H9 (cell line): ENCODE data around the gene GPC6. TPM values are rescaled to one million over a fixed set of nuclear protein-coding genes. Genes with fewer than 3 reads are reported as not detected.

Experiments used
- DNase-seq: peaks from one replicate; pipeline ENCODE4 v3.0.0-alpha.2; 2017
- H2AFZ ChIP-seq: one replicate; pipeline ENCODE4 v1.6.1; 2013; ENCODE audit warnings: mild to moderate bottlenecking, low read length, control low read depth, moderate library complexity
- H2AK5ac ChIP-seq: 2 replicates; pipeline ENCODE4 v1.6.1; 2013; ENCODE audit warnings: low read length, control low read depth, mixed read lengths; ENCODE audit not compliant: insufficient read length
- H2BK120ac ChIP-seq: one replicate; pipeline ENCODE4 v1.6.1; 2013; ENCODE audit warnings: low read depth, mild to moderate bottlenecking, low read length, control low read depth, inconsistent platforms; ENCODE audit not compliant: poor library complexity, severe bottlenecking
- H2BK12ac ChIP-seq: 2 replicates; pipeline ENCODE4 v1.6.1; 2013; ENCODE audit warnings: low read length, control low read depth, mixed read lengths, low read depth; ENCODE audit not compliant: insufficient read length
- H2BK15ac ChIP-seq: 2 replicates; pipeline ENCODE4 v1.6.1; 2013; ENCODE audit warnings: low read depth, low read length, control low read depth
- H2BK20ac ChIP-seq: one replicate; pipeline ENCODE4 v1.6.1; 2013; ENCODE audit warnings: low read depth, mild to moderate bottlenecking, low read length, control low read depth, inconsistent platforms; ENCODE audit not compliant: poor library complexity, severe bottlenecking
- H2BK5ac ChIP-seq: 2 replicates; pipeline ENCODE4 v1.6.1; 2013; ENCODE audit warnings: low read length, control low read depth, mixed read lengths; ENCODE audit not compliant: insufficient read length
- H3K14ac ChIP-seq: 2 replicates; pipeline ENCODE4 v1.6.1; 2013; ENCODE audit warnings: low read length, control low read depth; ENCODE audit not compliant: insufficient read depth
- H3K18ac ChIP-seq: 2 replicates; pipeline ENCODE4 v1.6.1; 2013; ENCODE audit warnings: low read depth, mild to moderate bottlenecking, mixed read lengths, low read length, control low read depth; ENCODE audit not compliant: insufficient read length
- H3K23ac ChIP-seq: 2 replicates; pipeline ENCODE4 v1.6.1; 2013; ENCODE audit warnings: low read length, control low read depth, mixed read lengths, low read depth; ENCODE audit not compliant: insufficient read length
- H3K23me2 ChIP-seq: 2 replicates; pipeline ENCODE4 v1.6.1; 2013; ENCODE audit warnings: low read depth, mild to moderate bottlenecking, mixed read lengths, low read length, control low read depth; ENCODE audit not compliant: insufficient read length, poor library complexity, severe bottlenecking
- H3K27ac ChIP-seq: 2 replicates; pipeline ENCODE4 v1.5.1; 2013; ENCODE audit warnings: low read length, control low read depth, mixed read lengths, low read depth; ENCODE audit not compliant: insufficient read length
- H3K27me3 ChIP-seq: 2 replicates; pipeline ENCODE4 v1.6.1; 2013; ENCODE audit warnings: low read length, control low read depth, inconsistent platforms; ENCODE audit not compliant: insufficient read depth
- H3K4ac ChIP-seq: 2 replicates; pipeline ENCODE4 v1.6.1; 2013; ENCODE audit warnings: low read depth, mild to moderate bottlenecking, control low read depth, inconsistent platforms, low read length, moderate library complexity
- H3K4me1 ChIP-seq: 2 replicates; pipeline ENCODE4 v1.6.1; 2013; ENCODE audit warnings: low read length, control low read depth, inconsistent platforms; ENCODE audit not compliant: insufficient read depth
- H3K4me2 ChIP-seq: 2 replicates; pipeline ENCODE4 v1.6.1; 2013; ENCODE audit warnings: low read length, control low read depth, mixed read lengths; ENCODE audit not compliant: insufficient read length, insufficient read depth
- H3K56ac ChIP-seq: 2 replicates; pipeline ENCODE4 v1.6.1; 2013; ENCODE audit warnings: low read depth, mild to moderate bottlenecking, mixed read lengths, low read length, control low read depth; ENCODE audit not compliant: insufficient read length
- H3K79me1 ChIP-seq: 2 replicates; pipeline ENCODE4 v1.6.1; 2013; ENCODE audit warnings: low read depth, mild to moderate bottlenecking, moderate library complexity, low read length, control low read depth, inconsistent platforms; ENCODE audit not compliant: insufficient read depth, poor library complexity, severe bottlenecking
- H3K79me2 ChIP-seq: 2 replicates; pipeline ENCODE4 v1.6.1; 2013; ENCODE audit warnings: low read length, control low read depth, inconsistent platforms; ENCODE audit not compliant: insufficient read depth
- H3K9ac ChIP-seq: 2 replicates; pipeline ENCODE4 v1.6.1; 2013; ENCODE audit warnings: low read length, control low read depth, mixed read lengths; ENCODE audit not compliant: insufficient read length; ENCODE audit errors: extremely low read depth
- H3K9me3 ChIP-seq: one replicate; pipeline ENCODE4 v1.6.1; 2013; ENCODE audit warnings: low read depth, low read length, inconsistent platforms; ENCODE audit not compliant: control insufficient read depth
- H3T11ph ChIP-seq: one replicate; pipeline ENCODE4 v1.6.1; 2013; ENCODE audit warnings: mild to moderate bottlenecking, low read length, control low read depth, inconsistent platforms
- H4K20me1 ChIP-seq: one replicate; pipeline ENCODE4 v1.6.1; 2013; ENCODE audit not compliant: control insufficient read depth, insufficient read length, insufficient read depth
- H4K5ac ChIP-seq: 2 replicates; pipeline ENCODE4 v1.6.1; 2013; ENCODE audit warnings: low read depth, mild to moderate bottlenecking, mixed read lengths, low read length, control low read depth; ENCODE audit not compliant: insufficient read length
- H4K8ac ChIP-seq: replicated peaks from 2 replicates; pipeline ENCODE4 v1.6.1; 2013; ENCODE audit warnings: low read length, control low read depth, mixed read lengths, low read depth; ENCODE audit not compliant: insufficient read length
- H4K91ac ChIP-seq: 2 replicates; pipeline ENCODE4 v1.6.1; 2013; ENCODE audit warnings: low read depth, mild to moderate bottlenecking, moderate library complexity, mixed read lengths, low read length, control low read depth; ENCODE audit not compliant: insufficient read length
- H3K27ac Mint-ChIP-seq, 3 experiments: 2 replicates in 2 of 3; 3 replicates in 1 of 3; pipeline ENCODE4 v1.8.0; 2020 to 2021; ENCODE audit warnings: mixed read lengths in 3 of 3, mild to moderate bottlenecking in 1 of 3, moderate library complexity in 1 of 3
- H3K27me3 Mint-ChIP-seq: 2 replicates; pipeline ENCODE4 v1.8.0; 2021; ENCODE audit warnings: low read depth, mild to moderate bottlenecking, moderate library complexity, mixed read lengths
- H3K36me3 Mint-ChIP-seq, 3 experiments: 2 replicates in 2 of 3; 3 replicates in 1 of 3; pipeline ENCODE4 v1.8.0; 2020 to 2021; ENCODE audit warnings: low read depth in 3 of 3, mixed read lengths in 3 of 3; ENCODE audit not compliant: insufficient read depth in 1 of 3
- H3K4me1 Mint-ChIP-seq, 2 experiments: 2 replicates each; pipeline ENCODE4 v1.8.0; 2020; ENCODE audit warnings: mixed read lengths in 2 of 2
- H3K4me3 Mint-ChIP-seq, 2 experiments: 2 replicates in 1 of 2; 3 replicates in 1 of 2; pipeline ENCODE4 v1.8.0; 2020 to 2021; ENCODE audit warnings: mild to moderate bottlenecking in 2 of 2, mixed read lengths in 2 of 2, moderate library complexity in 1 of 2
- H3K9me3 Mint-ChIP-seq, 2 experiments: 2 replicates in 1 of 2; 3 replicates in 1 of 2; pipeline ENCODE4 v1.8.0; 2020; ENCODE audit warnings: mild to moderate bottlenecking in 2 of 2, mixed read lengths in 2 of 2, moderate library complexity in 1 of 2
- CTCF ChIP-seq: fragments of 200-600 bp; sonication (generic); conservative IDR thresholded peaks from 3 replicates; pipeline ENCODE4 v1.8.0; 2021; ENCODE audit warnings: antibody characterized with exemption, mild to moderate bottlenecking
- WGBS: extraction: QIAGEN DNeasy Blood & Tissue Kit; methylation state at CpG from one replicate; pipeline ENCODE4 v1.1.7; 2013; ENCODE audit warnings: missing lambda C conversion rate, low lambda C conversion rate, mixed read lengths; ENCODE audit not compliant: insufficient read length; ENCODE audit errors: extremely low coverage; 5-methylcytosine and 5-hydroxymethylcytosine counted together
- total RNA-seq: library from RNA; stranded (reverse); gene quantifications from 2 replicates; pipeline ENCODE4 v1.2.1, GENCODE V29; 2021

Gene GPC6
- total RNA-seq, 1 experiment from 2014 or later = 15.6 TPM

- H3K9me3 ChIP-seq = no peaks in the 10 kb centered on the region
- H3T11ph ChIP-seq = no peak overlapping the region
- no peaks in the 10 kb centered on the region for H3K79me1 ChIP-seq
- H3K4me1 ChIP-seq = no peaks in the 10 kb centered on the region
- no peak overlapping the region for H3K23ac ChIP-seq
- no peak overlapping the region for H3K27ac ChIP-seq
- H2BK20ac ChIP-seq = no peak overlapping the region
- H3K18ac ChIP-seq = no peak overlapping the region
- H3K23me2 ChIP-seq = no peaks in the 10 kb centered on the region
- no peak overlapping the region for H2BK15ac ChIP-seq
- no CpG with 5 or more reads among the region's 4 CpGs for WGBS
- no peak overlapping the region for H3K9ac ChIP-seq
- H3K27me3 ChIP-seq = no peaks in the 10 kb centered on the region
- no peaks in the 10 kb centered on the region for H4K20me1 ChIP-seq
- no peak overlapping the region for H4K8ac ChIP-seq
- H4K5ac ChIP-seq = no peak overlapping the region
- no peak overlapping the region for H3K14ac ChIP-seq
- no peak overlapping the region for H2AFZ ChIP-seq
- H3K4ac ChIP-seq = no peak overlapping the region
- H2AK5ac ChIP-seq = no peak overlapping the region
- no peak overlapping the region for H2BK12ac ChIP-seq
- Mint-ChIP-seq H3K27ac (no peak overlapping the region), H3K4me1 (peaks cover 0 to 5% of the 10 kb centered on the region in 2 experiments; a peak in 2 of 4 replicates), H3K4me3 (no peak overlapping the region), H3K9me3 (no peaks in the 10 kb centered on the region), H3K27me3 (no peaks in the 10 kb centered on the region), H3K36me3 (no peaks in the 10 kb centered on the region)
- no peak overlapping the region for H2BK120ac ChIP-seq
- H3K79me2 ChIP-seq = no peaks in the 10 kb centered on the region
- no peak overlapping the region for H3K4me2 ChIP-seq
- no peak overlapping the region for H4K91ac ChIP-seq
- H3K56ac ChIP-seq = no peak overlapping the region
- TF ChIP-seq CTCF = no peak
- H2BK5ac ChIP-seq = no peak overlapping the region
- no peak for DNase-seq
These were observed 133.4 kb downstream of the GPC6 start for GRCh38 chr13:93360021-93360420.
